H1 (cell line): ENCODE measurements around the gene INHBC. TPM values are rescaled to one million over a fixed set of nuclear protein-coding genes. Genes with fewer than 3 reads are reported as not detected.

ENCODE experiments used
- CTCF ChIA-PET: fragments of 300-600 bp; sonication (Branson Sonifier 250); formaldehyde crosslinking; loops from one replicate; lab custom pipeline; 2021; ENCODE audit not compliant: partially characterized antibody; lab: Charles Lee
- POLR2A ChIA-PET: fragments of 300-600 bp; sonication (Branson Sonifier 250); formaldehyde crosslinking; loops from one replicate; lab custom pipeline; 2021; ENCODE audit warnings: inconsistent platforms; ENCODE audit not compliant: partially characterized antibody; lab: Charles Lee
- DNase-seq, 2 experiments: peaks; one replicate each; pipeline versions ENCODE4 v3.0.0 to v3.0.0-alpha.2; 2010 to 2022; ENCODE audit warnings: low spot score in 2 of 2, low read depth in 1 of 2, mixed read lengths in 1 of 2
- FAIRE-seq: peaks from 2 replicates; lab custom pipeline; 2011; peaks lifted over from hg19 to GRCh38; lab: Jason Lieb, UNC
- H2AFZ ChIP-seq: 2 replicates; pipeline ENCODE4 v1.8.1; 2012; ENCODE audit warnings: low read length, inconsistent platforms
- H2AK5ac ChIP-seq: 2 replicates; pipeline ENCODE4 v1.6.1; 2013; ENCODE audit warnings: low read depth, low read length
- H2BK120ac ChIP-seq: replicated peaks from 2 replicates; pipeline ENCODE3; 2013; ENCODE audit warnings: low read depth, low read length, inconsistent platforms
- H2BK12ac ChIP-seq: 2 replicates; pipeline ENCODE4 v1.6.1; 2013; ENCODE audit warnings: low read depth, low read length
- H2BK15ac ChIP-seq: 2 replicates; pipeline ENCODE4 v1.6.1; 2013; ENCODE audit warnings: low read length
- H2BK20ac ChIP-seq: 2 replicates; pipeline ENCODE4 v1.6.1; 2013; ENCODE audit warnings: low read length
- H2BK5ac ChIP-seq: 2 replicates; pipeline ENCODE4 v1.6.1; 2013; ENCODE audit warnings: low read depth, low read length
- H3K14ac ChIP-seq: 2 replicates; pipeline ENCODE4 v1.6.1; 2013; ENCODE audit warnings: inconsistent platforms; ENCODE audit not compliant: insufficient read length
- H3K18ac ChIP-seq: 2 replicates; pipeline ENCODE4 v1.6.1; 2013; ENCODE audit warnings: low read length; ENCODE audit errors: extremely low read depth
- H3K23ac ChIP-seq: 2 replicates; pipeline ENCODE4 v1.6.1; 2013; ENCODE audit warnings: inconsistent platforms; ENCODE audit not compliant: insufficient read length
- H3K23me2 ChIP-seq: 2 replicates; pipeline ENCODE4 v1.6.1; 2013; ENCODE audit warnings: low read depth, low read length
- H3K27ac ChIP-seq: 2 replicates; pipeline ENCODE4 v1.6.1; 2011; ENCODE audit warnings: low read depth, low read length, inconsistent platforms
- H3K27me3 ChIP-seq, 4 experiments: replicated peaks in 1 of 4; 1 replicate in 1 of 4; 2 replicates in 3 of 4; pipeline versions ENCODE4 v1.6.1 to v1.8.1; 2011 to 2013; ENCODE audit warnings: low read length in 3 of 4, mild to moderate bottlenecking in 3 of 4, inconsistent platforms in 2 of 4, mixed read lengths in 2 of 4, moderate library complexity in 1 of 4; ENCODE audit not compliant: control insufficient read depth in 3 of 4, insufficient read depth in 3 of 4; ENCODE audit errors: extremely low read depth in 1 of 4
- H3K36me3 ChIP-seq, 4 experiments: 2 replicates each; pipeline versions ENCODE4 v1.6.1 to v1.8.1; 2011 to 2013; ENCODE audit warnings: mild to moderate bottlenecking in 4 of 4, low read length in 3 of 4, moderate library complexity in 2 of 4, control low read depth in 1 of 4, inconsistent platforms in 1 of 4; ENCODE audit not compliant: insufficient read depth in 4 of 4, control insufficient read depth in 2 of 4
- H3K4ac ChIP-seq: replicated peaks from 2 replicates; pipeline ENCODE3; 2013; ENCODE audit warnings: low read length, low read depth, mixed read lengths, inconsistent platforms; ENCODE audit not compliant: insufficient read length
- H3K4me1 ChIP-seq, 4 experiments: replicated peaks in 1 of 4; 1 replicate in 1 of 4; 2 replicates in 3 of 4; pipeline versions ENCODE4 v1.6.1 to v1.8.1; 2011 to 2013; ENCODE audit warnings: low read length in 3 of 4, inconsistent platforms in 2 of 4, mixed read lengths in 1 of 4; ENCODE audit not compliant: insufficient read depth in 4 of 4, control insufficient read depth in 3 of 4
- H3K4me2 ChIP-seq, 2 experiments: 2 replicates each; pipeline versions ENCODE4 v1.6.1 to v1.8.1; 2011 to 2013; ENCODE audit warnings: low read depth in 2 of 2, low read length in 2 of 2, control low read depth in 1 of 2, inconsistent platforms in 1 of 2, mild to moderate bottlenecking in 1 of 2; ENCODE audit not compliant: insufficient read depth in 1 of 2
- H3K4me3 ChIP-seq, 4 experiments: fragments of 200-600, 300-600 bp in 1 of 4; sonication (generic), shearing (Covaris generic), sonication (Bioruptor Twin) in 1 of 4; 2 replicates each; pipeline versions ENCODE4 v1.5.1 to v1.8.1; 2011 to 2016; ENCODE audit warnings: low read length in 4 of 4, low read depth in 3 of 4, control low read depth in 2 of 4, inconsistent platforms in 2 of 4, mild to moderate bottlenecking in 2 of 4, mixed read lengths in 1 of 4, moderate library complexity in 1 of 4; ENCODE audit not compliant: insufficient read depth in 2 of 4; ENCODE audit errors: extremely low read depth in 1 of 4
- H3K56ac ChIP-seq: replicated peaks from 2 replicates; pipeline ENCODE3; 2013; ENCODE audit warnings: low read depth, mild to moderate bottlenecking, mixed read lengths, low read length, inconsistent platforms; ENCODE audit not compliant: insufficient read length
- H3K79me1 ChIP-seq: 2 replicates; pipeline ENCODE4 v1.6.1; 2013; ENCODE audit warnings: low read depth, low read length, control low read depth
- H3K79me2 ChIP-seq, 2 experiments: 2 replicates each; pipeline versions ENCODE4 v1.6.1 to v1.8.1; 2012 to 2013; ENCODE audit warnings: low read length in 2 of 2, mild to moderate bottlenecking in 2 of 2, inconsistent platforms in 1 of 2; ENCODE audit not compliant: insufficient read depth in 2 of 2, control insufficient read depth in 1 of 2
- H3K9ac ChIP-seq, 4 experiments: replicated peaks in 1 of 4; 1 replicate in 1 of 4; 2 replicates in 3 of 4; pipeline versions ENCODE4 v1.6.1 to v1.8.1; 2011 to 2013; ENCODE audit warnings: low read depth in 3 of 4, low read length in 3 of 4, control low read depth in 2 of 4, mild to moderate bottlenecking in 2 of 4, moderate library complexity in 2 of 4, inconsistent platforms in 1 of 4; ENCODE audit errors: extremely low read depth in 1 of 4
- H3K9me3 ChIP-seq, 2 experiments: 2 replicates each; pipeline versions ENCODE4 v1.6.1 to v1.8.1; 2012 to 2013; ENCODE audit warnings: mild to moderate bottlenecking in 2 of 2, moderate library complexity in 2 of 2, control low read depth in 1 of 2, inconsistent platforms in 1 of 2, low read depth in 1 of 2, low read length in 1 of 2, mixed read lengths in 1 of 2; ENCODE audit not compliant: insufficient read depth in 2 of 2
- H4K20me1 ChIP-seq, 2 experiments: replicated peaks in 1 of 2; 2 replicates each; pipeline versions ENCODE3 to v1.8.1; 2011 to 2013; ENCODE audit warnings: inconsistent platforms in 2 of 2, low read length in 2 of 2, mild to moderate bottlenecking in 1 of 2; ENCODE audit not compliant: insufficient read depth in 2 of 2, control insufficient read depth in 1 of 2
- H4K5ac ChIP-seq: 2 replicates; pipeline ENCODE4 v1.6.1; 2013; ENCODE audit warnings: low read length, low read depth, mixed read lengths, inconsistent platforms; ENCODE audit not compliant: insufficient read length
- H4K8ac ChIP-seq: 2 replicates; pipeline ENCODE4 v1.8.0; 2013; ENCODE audit warnings: mild to moderate bottlenecking, moderate library complexity, low read length, inconsistent platforms; ENCODE audit not compliant: insufficient read depth; ENCODE audit errors: extremely low read depth
- H4K91ac ChIP-seq: replicated peaks from 2 replicates; pipeline ENCODE3; 2013; ENCODE audit warnings: low read length, mixed read lengths, inconsistent platforms; ENCODE audit not compliant: insufficient read length
- BACH1 ChIP-seq: IDR thresholded peaks from 2 replicates; pipeline ENCODE4 v1.6.1; 2012; ENCODE audit warnings: low read length, improper control_type of control experiment
- CBX5 ChIP-seq: fragments of 300-800, 300-1000 bp; sonication (generic); IDR thresholded peaks from 2 replicates; pipeline ENCODE4 v1.7.1; 2016; ENCODE audit warnings: antibody characterized with exemption, low read length, low read depth
- GTF2F1 ChIP-seq: IDR thresholded peaks from 2 replicates; pipeline ENCODE4 v1.6.1; 2012; ENCODE audit warnings: low read depth, low read length, improper control_type of control experiment, borderline replicate concordance
- MAX ChIP-seq: IDR thresholded peaks from 2 replicates; pipeline ENCODE4 v1.6.1; 2012; ENCODE audit warnings: inconsistent platforms
- SIN3A ChIP-seq, 2 experiments: IDR thresholded peaks in 1 of 2; conservative IDR thresholded peaks in 1 of 2; 2 replicates each; pipeline ENCODE4 v1.6.1; 2011 to 2012; ENCODE audit warnings: low read length in 2 of 2, improper control_type of control experiment in 1 of 2, low read depth in 1 of 2, mild to moderate bottlenecking in 1 of 2
- WGBS, 2 experiments: shearing (Covaris generic) in 1 of 2; methylation state at CpG; one replicate each; pipeline versions ENCODE4 v1.1.6 to v1.1.7; 2013 to 2015; ENCODE audit warnings: low lambda C conversion rate in 2 of 2, mixed read lengths in 2 of 2, inconsistent platforms in 1 of 2, low coverage in 1 of 2, missing lambda C conversion rate in 1 of 2; ENCODE audit not compliant: insufficient replicate concordance in 2 of 2, insufficient coverage in 1 of 2, insufficient read length in 1 of 2; ENCODE audit errors: extremely low coverage in 1 of 2, missing lambda C conversion rate in 1 of 2; 5-methylcytosine and 5-hydroxymethylcytosine counted together
- polyA plus RNA-seq, 7 experiments: library from polyadenylated mRNA; depleted of rRNA in 3 of 7; stranded (reverse) in 5 of 7; unstranded in 2 of 7; fragments of >200 nt in 5 of 7; fragments of 200-250 nt in 2 of 7; gene quantifications; 1 replicate in 5 of 7; 2 replicates in 1 of 7; 4 replicates in 1 of 7; pipeline versions ENCODE4 v1.2.1 to v1.2.3, GENCODE V29; 2011 to 2013; ENCODE audit warnings: missing spikeins in 2 of 7, mixed read lengths in 2 of 7
- total RNA-seq: library from RNA; stranded (reverse); fragmentation: NEBNext Ultra II Directional; extraction: Animal tissue kit (Norgen Biotek cat#: 25700); gene quantifications from 2 replicates; pipeline ENCODE4 v1.2.1, GENCODE V29; 2021

Gene INHBC
- total and polyA plus RNA-seq, 2 of the 8 experiments (the other 6 are each of a cell fraction or from before 2014, with no cell fraction given): 0.15 TPM; not detected in 1

- peak overlapping the region; percentile 59 to 91 for H3K4me2 ChIP-seq
- no peak for DNase-seq
- H4K91ac ChIP-seq: no peak overlapping the region
- H3K4ac ChIP-seq: no peak overlapping the region
- 0 out of 2 replicates have a peak overlapping the region, but pooled peaks have one; percentile 40 for H2BK5ac ChIP-seq
- peaks cover 3% of the 10 kb centered on the region; the same call in 1 of the 2 replicates for H3K23me2 ChIP-seq
- no peak overlapping the region for H3K23ac ChIP-seq
- H3K36me3 ChIP-seq: no peaks in the 10 kb centered on the region
- H3K14ac ChIP-seq: no peak overlapping the region
- TF ChIP-seq SIN3A (conservative IDR thresholded peaks at IDR 0.05 in 1 of 2, IDR thresholded peaks at IDR 0.05 in 1 of 2; ENCODE audit: low read depth in 1 of 2, low read length in 2 of 2): peak in 1 of 2 experiments; percentile 68; a peak in 2 of 4 replicates
- TF ChIP-seq MAX: no peak
- TF ChIP-seq CBX5: no peak
- TF ChIP-seq GTF2F1: no peak
- no peak for TF ChIP-seq BACH1
- H3K9me3 ChIP-seq: no peaks in the 10 kb centered on the region
- peak overlapping the region; percentile 83; the same call in 1 of the 2 replicates for H2BK12ac ChIP-seq
- FAIRE-seq: no peak
- peaks cover 3% of the 10 kb centered on the region for H3K79me1 ChIP-seq
- peaks cover 0 to 1% of the 10 kb centered on the region in 2 experiments for H4K20me1 ChIP-seq
- H2AK5ac ChIP-seq: peak overlapping the region; percentile 94
- H3K79me2 ChIP-seq: peaks cover 0 to 14% of the 10 kb centered on the region in 2 experiments; a peak in 2 of 4 replicates
- H3K27ac ChIP-seq: 0 out of 2 replicates have a peak overlapping the region, but pooled peaks have one; percentile 81
- H3K4me1 ChIP-seq: peaks cover 0 to 5% (median 2%) of the 10 kb centered on the region in 4 experiments; a peak in 5 of 7 replicates
- no peak overlapping the region for H2BK120ac ChIP-seq
- no peaks in the 10 kb centered on the region for H3K27me3 ChIP-seq
- H3K18ac ChIP-seq: no peak overlapping the region
- WGBS, 2 experiments: 51% methylated on average over 9 of the region's 9 CpGs; no CpG with 5 or more reads in 1 of the 2 experiments
- H3K9ac ChIP-seq: peak overlapping the region; percentile 46 to 97 (median 56); a peak in 4 of 7 replicates
- H3K56ac ChIP-seq: no peak overlapping the region
- H2BK20ac ChIP-seq: no peak overlapping the region
- H2BK15ac ChIP-seq: peak overlapping the region; percentile 67; the same call in 1 of the 2 replicates
- POLR2A ChIA-PET: interaction anchor here (0.7 to 13.2 kb wide), 20 partner anchors 8 to 199 kb away, joined by 3 to 168 read pairs (median 4); partner anchors contain the start of genes INHBE and SHMT2
- H4K5ac ChIP-seq: no peak overlapping the region
- H3K4me3 ChIP-seq: peak overlapping the region; percentile 55 to 73 (median 70)
- H4K8ac ChIP-seq: no peak overlapping the region
- H2AFZ ChIP-seq: no peak overlapping the region
- CTCF ChIA-PET: interaction anchor here (0.9 to 2.9 kb wide), 8 partner anchors 13 to 86 kb away, joined by 3 to 16 read pairs (median 3); no protein-coding TSS in a partner anchor
Observed at GRCh38 chr12:57429473-57430111, 5.0 kb upstream of the INHBC start.
